Measurements from ENCODE around the gene GALNT15.

Gene GALNT15

DNA sequence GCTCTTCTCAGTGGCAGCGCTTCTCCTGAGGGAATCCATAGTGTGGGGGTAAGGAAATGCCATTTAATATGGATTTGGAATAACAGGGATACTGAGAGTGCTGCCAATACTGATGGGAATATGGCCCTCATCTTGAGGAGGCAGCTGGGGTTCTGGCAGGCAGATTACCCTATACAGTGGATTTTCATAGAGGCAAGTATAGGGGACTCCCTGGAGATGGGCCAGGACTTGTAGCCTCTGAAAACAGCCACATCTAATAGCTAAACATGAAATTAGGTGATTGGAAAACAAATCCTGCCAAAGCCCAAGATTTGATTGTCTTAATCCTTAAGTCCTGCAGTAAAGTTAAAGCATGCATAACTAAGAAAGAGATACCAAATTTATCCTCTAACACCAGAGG, 59.3 kb downstream of the GALNT15 start:
- no peak for DNase-seq

DNA sequence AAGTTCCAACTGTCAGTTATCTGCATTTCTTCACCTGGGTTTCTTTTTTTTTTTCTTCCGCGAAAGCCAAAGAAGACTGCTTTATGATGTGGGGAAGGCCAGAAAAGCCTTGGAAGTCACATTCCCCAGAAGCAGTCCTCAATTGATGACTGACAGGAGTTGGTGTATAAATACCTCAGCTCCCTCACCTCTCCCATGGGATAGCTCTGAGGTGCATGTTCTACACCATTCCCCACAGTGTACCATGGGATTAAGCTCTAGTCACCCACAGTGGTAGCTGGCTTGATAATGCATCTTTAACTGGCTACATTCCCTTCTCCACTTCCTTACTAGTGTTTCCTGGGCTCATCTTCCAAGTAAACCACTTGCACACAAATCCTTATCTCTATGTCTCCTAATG, 59.8 kb downstream of the GALNT15 start:
- DNase-seq: no peak

DNA sequence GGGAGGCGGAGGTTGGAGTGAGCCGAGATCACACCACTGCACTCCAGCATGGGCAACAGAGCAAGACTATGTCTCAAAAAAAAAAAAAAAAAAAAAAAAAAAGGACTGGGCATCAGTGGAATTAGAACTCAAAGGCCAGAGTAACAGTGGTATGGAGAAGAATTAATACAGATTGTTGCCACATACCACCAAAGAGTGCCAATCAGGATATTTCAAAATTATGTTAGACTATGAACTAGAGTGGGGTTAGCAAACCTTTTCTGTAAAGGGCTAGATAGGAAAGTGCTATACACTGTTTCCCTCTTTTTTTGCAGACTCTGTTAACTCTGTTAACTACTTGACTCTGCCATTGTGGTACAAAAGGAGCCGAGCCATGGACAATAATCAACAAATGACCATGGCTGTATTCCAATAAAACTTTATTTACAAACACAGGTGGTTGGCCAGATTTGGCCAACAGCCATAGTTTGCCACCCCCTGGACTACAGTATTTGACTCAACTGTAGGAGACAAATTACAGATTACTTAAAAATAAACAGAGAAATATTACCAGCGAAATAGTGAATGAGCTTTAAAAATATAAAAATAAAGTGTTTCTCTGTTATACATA, 61.7 kb downstream of the GALNT15 start:
- DNase-seq: no peak

GRCh38 chr3:16236856-16237393, 62.4 kb downstream of the GALNT15 start:
- DNase-seq: no peak

DNA sequence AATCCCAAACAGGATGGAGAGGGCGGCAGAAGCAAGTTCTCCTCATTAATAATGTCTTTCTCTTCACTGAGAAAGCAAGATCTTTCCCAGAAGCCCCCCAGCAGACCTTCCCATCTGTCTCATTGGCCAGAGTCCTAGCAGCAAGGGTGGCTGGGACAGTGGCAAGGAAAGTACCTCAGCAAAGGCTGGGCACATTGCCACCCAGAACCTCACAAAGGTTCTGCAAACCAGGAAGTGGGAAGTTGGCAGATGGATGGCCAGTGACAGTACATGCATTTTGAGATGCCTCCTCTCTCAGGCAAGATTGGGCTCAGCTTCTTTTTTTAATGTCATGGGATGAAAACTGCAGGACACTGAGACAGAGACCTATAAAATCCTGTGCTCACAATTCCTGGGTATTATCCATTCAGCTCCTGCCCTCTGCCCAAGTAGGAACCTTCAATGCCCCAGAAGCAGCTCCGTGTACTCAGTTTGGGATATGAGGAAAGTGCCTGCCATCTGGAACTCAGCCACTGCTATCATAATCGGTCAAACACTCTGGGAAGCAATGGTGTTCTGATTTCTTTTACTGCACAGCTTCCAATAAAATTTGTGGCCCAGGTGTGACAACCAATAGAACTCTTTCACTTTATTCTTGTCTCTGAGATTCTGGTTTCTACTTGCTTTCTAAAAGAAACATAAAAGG, 64.7 kb downstream of the GALNT15 start:
- DNase-seq: no peak

DNA sequence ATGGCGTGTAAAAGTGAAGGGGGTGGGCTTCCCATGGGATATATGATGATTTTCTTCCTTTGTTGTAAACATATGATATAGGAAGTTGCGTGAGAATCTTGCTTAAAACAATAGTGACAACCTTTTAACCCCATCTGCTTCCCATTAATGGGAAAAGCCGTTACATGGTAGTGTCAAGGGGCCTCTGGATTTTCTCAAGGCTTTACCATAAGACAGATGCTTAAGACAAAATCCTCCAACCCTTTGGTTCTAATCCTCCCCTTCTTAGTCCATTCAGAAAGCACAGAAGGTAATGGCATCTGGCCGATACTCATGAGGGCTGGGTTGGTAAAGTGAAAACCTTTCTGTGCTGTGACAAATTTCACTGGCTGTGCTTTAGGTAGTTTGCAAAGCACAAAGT, 65.3 kb downstream of the GALNT15 start:
- no peak for DNase-seq

GRCh38 chr3:16240229-16241023, 65.9 kb downstream of the GALNT15 start:
- DNase-seq: peak; percentile 47

DNA sequence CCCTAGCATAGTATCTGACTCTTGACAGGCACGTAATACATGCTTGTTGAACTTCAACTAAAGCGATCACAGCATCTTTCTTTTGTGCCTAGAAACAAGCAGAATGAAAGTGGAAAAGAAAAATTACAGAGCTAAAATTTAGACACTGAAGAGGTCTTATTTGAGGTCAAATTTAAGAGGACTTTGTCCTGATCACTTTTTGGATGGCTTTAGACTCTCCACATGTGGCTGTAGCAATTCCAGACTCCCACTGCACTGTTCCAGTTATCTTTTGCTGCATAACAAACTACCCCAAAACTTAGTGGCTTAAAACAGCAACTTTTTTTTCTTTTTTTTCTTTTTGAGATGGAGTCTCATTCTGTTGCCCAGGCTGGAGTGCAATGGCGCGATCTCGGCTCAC, 66.7 kb downstream of the GALNT15 start:
- DNase-seq: no peak

DNA sequence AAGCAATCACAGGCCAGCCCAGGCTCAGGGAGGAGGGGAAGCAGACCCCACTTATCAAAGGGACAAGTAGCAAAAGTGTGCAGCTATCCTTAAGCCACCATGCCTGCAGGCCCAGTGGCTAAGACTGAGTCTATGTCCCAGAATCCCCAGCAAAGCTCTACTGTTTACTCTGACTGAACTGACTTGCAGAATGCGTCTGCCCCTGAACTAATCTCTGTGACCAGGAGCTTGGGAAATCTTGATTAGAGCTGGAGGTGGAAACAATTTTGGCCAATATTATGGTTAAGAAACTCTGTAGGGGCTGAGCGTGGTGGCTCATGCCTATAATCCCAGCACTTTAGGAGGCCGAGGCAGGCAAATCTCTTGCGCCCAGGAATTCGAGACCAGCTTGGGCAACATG, 67.7 kb downstream of the GALNT15 start:
- DNase-seq: no peak

GRCh38 chr3:16243706-16244490, 69.4 kb downstream of the GALNT15 start:
- no peak for DNase-seq

DNA sequence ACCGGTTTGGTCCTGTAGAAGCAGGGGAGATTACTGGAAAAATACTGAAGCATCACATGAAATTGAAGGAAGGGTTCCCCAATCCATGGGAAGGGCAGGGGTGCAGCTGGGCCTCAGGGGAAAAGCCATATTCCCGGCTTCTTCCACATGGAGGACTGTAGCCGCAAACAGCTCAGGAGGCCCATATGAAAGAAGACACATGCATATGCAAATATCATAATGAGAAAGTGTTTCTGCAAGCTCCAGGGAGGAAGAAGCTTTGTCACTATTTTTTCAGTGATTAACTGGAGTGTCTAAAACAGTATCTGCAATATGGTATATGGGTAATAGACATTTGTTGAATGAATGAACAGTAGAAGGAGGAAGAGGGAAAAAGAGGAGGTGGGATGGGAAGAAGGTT, 71.1 kb downstream of the GALNT15 start:
- DNase-seq: no peak

DNA sequence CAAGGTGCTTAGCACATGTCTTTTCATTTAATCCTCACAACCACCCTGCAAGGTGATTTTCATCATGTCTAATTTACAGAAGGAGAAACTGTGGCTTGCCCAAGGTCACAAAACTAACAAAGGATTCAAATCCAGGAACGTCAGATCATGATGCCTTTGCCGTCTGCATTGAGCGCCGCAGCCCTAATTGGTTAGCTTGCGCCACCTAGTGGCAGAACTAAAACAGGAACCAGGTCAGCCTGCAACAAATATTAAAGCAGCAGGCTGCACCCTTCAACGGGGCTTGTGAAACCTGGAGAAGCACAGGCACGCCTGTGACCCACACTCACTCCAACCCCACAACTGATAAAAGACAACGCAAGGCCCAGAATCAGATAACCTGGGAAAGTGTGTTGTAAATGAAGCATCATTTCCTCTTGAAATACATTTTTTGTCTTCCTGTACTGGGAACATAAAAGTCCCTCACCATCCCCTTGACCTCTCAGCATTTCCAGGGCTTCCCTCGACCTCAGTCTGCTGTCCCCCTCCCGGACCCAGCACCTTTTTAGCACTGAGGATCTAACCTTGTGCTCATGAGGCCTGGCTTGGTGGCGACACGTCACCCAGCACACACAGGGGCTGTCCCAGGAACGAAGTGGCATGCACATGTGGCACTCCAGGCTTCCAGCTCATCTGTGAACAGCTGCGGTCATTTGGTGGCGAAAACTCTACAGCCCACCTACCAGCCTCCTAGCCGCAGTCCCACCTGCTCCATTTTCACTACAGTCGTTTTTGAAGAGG, 73.0 kb downstream of the GALNT15 start:
- DNase-seq: peak; percentile 52

GRCh38 chr3:16248556-16248955, 74.1 kb downstream of the GALNT15 start:
- DNase-seq: no peak

DNA sequence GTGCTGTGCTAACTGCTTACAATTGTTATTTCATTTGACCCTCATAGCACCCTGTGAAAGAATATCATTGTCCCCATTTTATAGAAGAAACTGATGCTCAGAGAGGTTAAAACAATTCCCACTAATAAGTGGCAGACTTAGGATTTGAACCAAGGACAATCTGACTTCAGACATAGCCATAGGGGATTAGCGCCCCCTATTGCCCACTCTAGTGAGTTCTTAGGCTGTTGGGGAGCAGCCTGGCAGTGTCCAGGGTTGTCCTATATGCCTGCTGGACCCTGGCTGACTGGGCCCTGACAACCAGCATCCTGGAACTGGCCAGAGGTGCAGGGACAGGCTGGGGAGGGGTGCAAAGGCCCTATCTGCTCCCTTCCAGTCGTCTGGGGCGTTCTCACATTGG, 74.9 kb downstream of the GALNT15 start:
- no peak for DNase-seq

GRCh38 chr3:16249886-16250285, 75.4 kb downstream of the GALNT15 start:
- DNase-seq: no peak

DNA sequence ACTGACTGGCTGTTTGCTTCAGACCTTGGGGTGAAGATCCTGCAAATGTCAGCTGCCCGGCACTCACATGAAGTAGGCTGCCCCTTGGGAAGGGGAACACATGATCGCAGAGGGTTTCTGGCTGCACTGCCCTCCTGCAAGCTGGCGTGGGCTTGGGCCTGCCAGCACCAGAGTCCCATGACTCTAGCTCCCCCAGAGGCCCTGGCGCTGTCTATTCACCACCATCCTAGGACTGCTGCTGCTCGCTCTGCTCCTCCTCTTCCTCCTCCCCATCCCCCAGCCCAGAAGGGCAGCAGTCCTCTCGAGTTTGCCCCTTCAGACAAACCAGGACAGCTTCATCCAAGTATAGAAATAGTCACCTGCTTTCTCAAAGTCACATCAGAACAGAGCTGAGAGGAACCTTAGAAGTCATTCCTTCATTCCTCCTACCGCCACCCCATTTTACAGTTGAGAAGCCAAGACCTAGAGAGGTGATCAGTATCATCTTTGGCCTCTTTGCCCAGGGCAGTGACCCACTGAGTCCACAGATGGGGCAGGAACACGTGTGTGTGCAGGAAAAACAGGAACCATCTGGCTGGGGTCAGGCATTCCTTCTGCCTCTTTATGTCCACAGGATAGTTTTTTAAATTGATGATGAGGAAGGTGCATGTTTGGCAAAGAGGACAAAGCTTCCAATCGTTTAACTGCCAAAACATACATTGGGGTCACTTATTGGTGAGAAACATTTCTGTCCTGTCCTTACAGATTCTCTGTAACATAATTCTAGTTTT, 77.0 kb downstream of the GALNT15 start:
- no peak for DNase-seq

DNA sequence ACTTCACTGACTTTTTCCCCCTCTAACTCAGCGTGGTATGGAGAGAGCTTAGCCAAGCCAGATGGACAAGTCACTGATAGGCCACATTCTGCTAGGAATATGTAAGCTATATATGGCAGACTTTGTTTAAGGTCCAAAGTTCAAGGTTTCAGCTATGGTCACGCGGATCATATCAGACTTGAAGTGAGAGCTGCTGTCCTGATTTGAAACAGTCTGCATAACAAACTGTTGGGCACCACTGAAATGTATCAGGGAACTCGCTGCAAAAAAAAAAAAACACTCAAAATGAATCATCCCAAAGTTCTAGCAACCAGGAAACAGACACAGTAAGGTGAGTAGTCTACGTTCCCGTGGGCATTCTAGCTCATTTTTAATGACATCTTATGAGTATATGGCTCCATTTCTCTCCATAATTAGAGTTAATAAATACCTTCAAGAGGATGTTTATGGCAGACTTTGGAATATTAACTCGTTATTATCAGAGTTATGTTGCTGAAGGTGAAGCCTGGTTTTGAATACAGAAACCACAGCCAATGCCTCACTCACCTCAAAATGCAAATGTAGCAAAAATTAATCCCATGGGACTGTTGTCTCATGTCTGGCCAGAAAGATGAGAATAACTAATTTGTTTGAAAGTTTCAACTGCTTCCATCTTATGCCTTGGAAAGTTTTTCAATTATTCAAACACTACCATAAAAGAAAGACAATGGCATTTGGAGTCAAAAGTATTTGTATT, 77.9 kb downstream of the GALNT15 start:
- DNase-seq: no peak

GRCh38 chr3:16252988-16253387, 78.5 kb downstream of the GALNT15 start:
- DNase-seq: no peak

DNA sequence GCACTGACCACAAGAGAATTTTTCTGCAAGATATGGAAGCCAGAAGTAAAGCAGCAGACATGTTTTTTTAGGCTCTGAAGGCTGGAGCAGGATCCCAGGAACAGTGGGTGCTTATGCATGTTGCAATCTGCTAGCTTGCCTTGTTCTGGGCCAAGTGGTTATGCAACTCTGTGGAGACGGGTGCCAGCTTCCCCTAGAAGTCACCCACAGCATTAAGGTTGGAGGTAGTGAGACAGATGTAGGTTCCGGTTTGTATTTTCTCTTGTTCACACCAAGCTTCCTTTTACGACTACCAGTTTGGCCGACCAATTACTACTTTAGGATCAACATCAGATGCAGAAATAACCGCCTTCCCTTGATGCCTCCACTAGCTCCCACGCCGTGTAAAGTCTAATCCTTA, 79.1 kb downstream of the GALNT15 start:
- DNase-seq: no peak

- no peak for DNase-seq
Observed at GRCh38 chr3:16254916-16255315, 80.4 kb downstream of the GALNT15 start.

GRCh38 chr3:16255326-16255725, 80.8 kb downstream of the GALNT15 start:
- no peak for DNase-seq

Measured in NCI-H226 (cell line).